Measurements from ENCODE around the gene POU3F1. TPM values are rescaled to one million over a fixed set of nuclear protein-coding genes. Genes with fewer than 3 reads are reported as not detected.

The POU3F1 gene
- total RNA-seq, 1 experiment from 2014 or later, result not detected

DNA sequence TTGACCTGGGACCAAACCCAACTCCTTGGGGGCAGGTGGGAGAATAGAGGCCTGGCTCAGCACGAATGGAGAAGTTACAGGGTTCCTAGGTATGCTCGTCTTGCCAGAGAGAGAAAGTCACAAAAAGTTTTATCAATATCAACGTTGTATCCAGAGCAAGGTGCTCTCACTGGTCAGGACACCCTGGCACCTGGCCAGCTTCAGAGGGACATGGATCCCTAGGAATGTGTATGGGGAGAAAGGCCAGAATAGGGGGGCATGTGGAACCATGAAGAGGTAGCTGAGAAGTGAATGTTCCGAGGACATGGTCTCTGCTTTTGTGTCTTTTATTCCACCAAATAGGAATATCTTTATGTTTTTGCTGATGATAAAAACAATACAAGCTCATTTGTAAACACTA is 9.4 kb upstream of the POU3F1 start:
- no peaks in the 10 kb centered on the region for H3K27me3 ChIP-seq (replicated peaks; ENCODE audit: control insufficient read depth, insufficient read depth, low read length)
- H3K27me3 Mint-ChIP-seq (ENCODE audit: insufficient read depth, unreplicated experiment), result no peaks in the 10 kb centered on the region
- intact Hi-C loops (cut with micrococcal nuclease; ENCODE audit: unreplicated experiment), result no loop called here
- TF ChIP-seq, protein P1, sequence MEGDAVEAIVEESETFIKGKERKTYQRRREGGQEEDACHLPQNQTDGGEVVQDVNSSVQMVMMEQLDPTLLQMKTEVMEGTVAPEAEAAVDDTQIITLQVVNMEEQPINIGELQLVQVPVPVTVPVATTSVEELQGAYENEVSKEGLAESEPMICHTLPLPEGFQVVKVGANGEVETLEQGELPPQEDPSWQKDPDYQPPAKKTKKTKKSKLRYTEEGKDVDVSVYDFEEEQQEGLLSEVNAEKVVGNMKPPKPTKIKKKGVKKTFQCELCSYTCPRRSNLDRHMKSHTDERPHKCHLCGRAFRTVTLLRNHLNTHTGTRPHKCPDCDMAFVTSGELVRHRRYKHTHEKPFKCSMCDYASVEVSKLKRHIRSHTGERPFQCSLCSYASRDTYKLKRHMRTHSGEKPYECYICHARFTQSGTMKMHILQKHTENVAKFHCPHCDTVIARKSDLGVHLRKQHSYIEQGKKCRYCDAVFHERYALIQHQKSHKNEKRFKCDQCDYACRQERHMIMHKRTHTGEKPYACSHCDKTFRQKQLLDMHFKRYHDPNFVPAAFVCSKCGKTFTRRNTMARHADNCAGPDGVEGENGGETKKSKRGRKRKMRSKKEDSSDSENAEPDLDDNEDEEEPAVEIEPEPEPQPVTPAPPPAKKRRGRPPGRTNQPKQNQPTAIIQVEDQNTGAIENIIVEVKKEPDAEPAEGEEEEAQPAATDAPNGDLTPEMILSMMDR (IDR thresholded peaks at IDR 0.05; ENCODE audit: insufficient read depth in 1 of 2, low read depth in 1 of 2, low read length in 1 of 2, severe bottlenecking in 1 of 2, unreplicated experiment in 1 of 2), result no peak
- H3K27ac Mint-ChIP-seq (ENCODE audit: unreplicated experiment), result no peak overlapping the region
- BruUV-seq (replicated peaks), result no TSS peak
- no peaks in the 10 kb centered on the region for H3K36me3 ChIP-seq (ENCODE audit: control insufficient read depth, insufficient read depth, low read length)
- no peaks in the 10 kb centered on the region for H3K4me1 ChIP-seq
- no peak overlapping the region for H3K4me3 ChIP-seq (ENCODE audit: low read depth, low read length)
- H3K9me3 ChIP-seq, result no peaks in the 10 kb centered on the region
- no peaks in the 10 kb centered on the region for H3K4me1 Mint-ChIP-seq (ENCODE audit: low read depth, unreplicated experiment)
- no peak overlapping the region for H3K4me3 Mint-ChIP-seq (ENCODE audit: unreplicated experiment)
- CTCF ChIA-PET, result no interaction called here
- DNase-seq, result no peak
- H3K36me3 Mint-ChIP-seq (ENCODE audit: insufficient read depth, unreplicated experiment), result no peaks in the 10 kb centered on the region
- POLR2A ChIA-PET, result no interaction called here
- H3K9me3 Mint-ChIP-seq (ENCODE audit: unreplicated experiment), result no peaks in the 10 kb centered on the region

DNA sequence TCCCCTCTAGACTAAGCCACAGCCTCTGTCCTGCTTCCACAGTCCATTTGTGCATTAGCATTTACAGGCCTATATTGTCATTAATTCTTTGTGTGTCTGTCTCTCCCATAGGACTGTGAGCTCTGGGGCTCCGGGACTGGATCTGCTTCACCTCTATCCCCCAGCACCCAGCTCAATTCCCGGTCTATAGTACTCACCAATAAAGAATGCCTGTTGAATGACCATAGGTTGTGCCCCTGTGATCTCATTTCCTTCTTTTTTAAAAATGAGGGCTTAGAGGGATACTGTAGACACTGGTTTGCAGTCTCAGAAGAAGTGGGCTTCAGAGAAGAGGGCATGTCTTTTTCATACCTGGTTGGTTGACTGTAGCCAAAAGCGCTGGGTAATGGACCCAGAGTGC is 8.8 kb upstream of the POU3F1 start:
- no peaks in the 10 kb centered on the region for H3K9me3 ChIP-seq
- H3K27me3 ChIP-seq (replicated peaks; ENCODE audit: control insufficient read depth, insufficient read depth, low read length), result no peaks in the 10 kb centered on the region
- POLR2A ChIA-PET, result no interaction called here
- H3K36me3 Mint-ChIP-seq (ENCODE audit: insufficient read depth, unreplicated experiment), result no peaks in the 10 kb centered on the region
- no peak overlapping the region for H3K4me3 ChIP-seq (ENCODE audit: low read depth, low read length)
- H3K4me1 ChIP-seq, result no peaks in the 10 kb centered on the region
- H3K9me3 Mint-ChIP-seq (ENCODE audit: unreplicated experiment), result no peaks in the 10 kb centered on the region
- TF ChIP-seq, protein P1 (IDR thresholded peaks at IDR 0.05; ENCODE audit: insufficient read depth in 1 of 2, low read depth in 1 of 2, low read length in 1 of 2, severe bottlenecking in 1 of 2, unreplicated experiment in 1 of 2), result no peak
- DNase-seq, result no peak
- BruUV-seq (replicated peaks), result no TSS peak
- no peak overlapping the region for H3K4me3 Mint-ChIP-seq (ENCODE audit: unreplicated experiment)
- intact Hi-C loops (cut with micrococcal nuclease; ENCODE audit: unreplicated experiment), result no loop called here
- CTCF ChIA-PET, result no interaction called here
- no peak overlapping the region for H3K27ac Mint-ChIP-seq (ENCODE audit: unreplicated experiment)
- no peaks in the 10 kb centered on the region for H3K27me3 Mint-ChIP-seq (ENCODE audit: insufficient read depth, unreplicated experiment)
- no peaks in the 10 kb centered on the region for H3K36me3 ChIP-seq (ENCODE audit: control insufficient read depth, insufficient read depth, low read length)
- H3K4me1 Mint-ChIP-seq (ENCODE audit: low read depth, unreplicated experiment), result no peaks in the 10 kb centered on the region

DNA sequence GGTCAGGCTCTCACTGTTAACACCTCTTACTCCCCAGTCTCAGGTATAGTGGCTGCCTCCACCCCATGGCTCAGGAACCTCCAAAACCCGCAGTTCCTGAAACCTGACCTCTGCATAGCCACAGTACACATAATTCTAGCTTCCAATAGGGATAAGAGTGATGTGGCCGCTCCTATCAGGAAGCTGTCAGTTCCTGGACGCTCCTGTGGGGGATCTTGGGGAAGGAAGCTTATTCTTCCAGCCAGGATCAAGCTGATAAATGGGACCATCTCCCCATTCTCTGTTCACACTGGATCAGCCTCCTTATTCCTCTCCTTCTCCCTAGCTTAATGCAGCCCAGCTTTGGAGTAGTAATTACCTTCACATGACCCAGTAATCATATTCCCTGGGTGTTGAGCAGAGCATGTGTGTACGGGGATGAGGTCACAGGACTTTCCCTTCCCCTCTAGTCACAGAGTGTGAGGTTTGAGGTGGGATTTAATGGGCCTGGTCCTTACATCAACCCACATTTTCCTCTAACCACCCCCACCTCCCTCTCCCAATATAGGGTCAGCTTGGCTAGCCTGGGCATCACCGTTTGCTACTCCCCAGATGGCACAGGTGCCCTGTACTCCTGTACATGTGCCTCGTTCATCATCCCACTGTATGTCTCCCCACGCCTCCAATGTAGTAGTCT is 7.0 kb upstream of the POU3F1 start:
- Mint-ChIP-seq H3K27me3 (ENCODE audit: insufficient read depth, unreplicated experiment) (no peaks in the 10 kb centered on the region), H3K27ac (ENCODE audit: unreplicated experiment) (no peak overlapping the region)
- POLR2A ChIA-PET, result no interaction called here

More for the DNA sequence above, 7.0 kb upstream of the POU3F1 start:
- Histone ChIP-seq H3K9me3 (no peaks in the 10 kb centered on the region), H3K4me3 (ENCODE audit: low read depth, low read length) (no peak overlapping the region), H3K36me3 (ENCODE audit: control insufficient read depth, insufficient read depth, low read length) (no peaks in the 10 kb centered on the region), H3K27me3 (replicated peaks; ENCODE audit: control insufficient read depth, insufficient read depth, low read length) (no peaks in the 10 kb centered on the region), H3K4me1 (no peaks in the 10 kb centered on the region)
- Mint-ChIP-seq H3K4me3 (ENCODE audit: unreplicated experiment) (no peak overlapping the region), H3K9me3 (ENCODE audit: unreplicated experiment) (no peaks in the 10 kb centered on the region), H3K4me1 (ENCODE audit: low read depth, unreplicated experiment) (no peaks in the 10 kb centered on the region), H3K36me3 (ENCODE audit: insufficient read depth, unreplicated experiment) (no peaks in the 10 kb centered on the region)
- intact Hi-C loops (cut with micrococcal nuclease; ENCODE audit: unreplicated experiment), result no loop called here
- DNase-seq, result no peak
- TF ChIP-seq, protein P1 (IDR thresholded peaks at IDR 0.05; ENCODE audit: insufficient read depth in 1 of 2, low read depth in 1 of 2, low read length in 1 of 2, severe bottlenecking in 1 of 2, unreplicated experiment in 1 of 2), result no peak
- BruUV-seq (replicated peaks), result no TSS peak
- CTCF ChIA-PET, result no interaction called here
